GM12878 (cell line): ENCODE measurements around the gene TMEM94. TPM values are rescaled to one million over a fixed set of nuclear protein-coding genes. Genes with fewer than 3 reads are reported as not detected.

ENCODE experiments used
- ATAC-seq: fragments of 200-7000 bp; cut with Tn5 transposase; 3 replicates; pipeline ENCODE4 v1.9.1; 2020; ENCODE audit warnings: mild to moderate bottlenecking, moderate library complexity
- BruUV-seq: library from RNA; stranded (reverse); fragments of 400-500 nt; replicated peaks from 2 replicates; lab custom pipeline; 2021; lab: Mats Ljungman, UMichigan
- CTCF ChIA-PET: fragments of 300-600 bp; sonication (Branson Sonifier 250); formaldehyde crosslinking; extraction: SDS; loops from one replicate; lab custom pipeline; 2021; ENCODE audit warnings: inconsistent platforms; lab: Yijun Ruan, JAX
- POLR2A ChIA-PET: fragments of 350-600 bp; formaldehyde crosslinking; extraction: SDS; loops from one replicate; lab custom pipeline; 2021; ENCODE audit warnings: inconsistent platforms; lab: Charles Lee
- RAD21 ChIA-PET: fragments of 300-600 bp; sonication (Branson Sonifier 250); formaldehyde crosslinking; loops from one replicate; lab custom pipeline; 2023; ENCODE audit warnings: antibody characterized with exemption; ENCODE audit not compliant: unreplicated experiment; lab: Charles Lee
- SMC1A ChIA-PET: fragments of 300-600 bp; sonication (Branson Sonifier 250); formaldehyde crosslinking; loops from one replicate; lab custom pipeline; 2023; ENCODE audit not compliant: unreplicated experiment, uncharacterized antibody; lab: Charles Lee
- DNase-seq: peaks from one replicate; pipeline ENCODE4 v3.0.0-alpha.2; 2011; ENCODE audit warnings: low read depth, low spot score
- FAIRE-seq: peaks from 3 replicates; lab custom pipeline; 2011; peaks lifted over from hg19 to GRCh38; lab: Jason Lieb, UNC
- H2AFZ ChIP-seq: 2 replicates; pipeline ENCODE4 v1.6.0; 2011; ENCODE audit warnings: low read depth, low read length, control low read depth; ENCODE audit not compliant: control insufficient read depth
- H3K27ac ChIP-seq: 2 replicates; pipeline ENCODE4 v1.5.1; 2011; ENCODE audit warnings: control low read depth; ENCODE audit not compliant: control insufficient read depth, insufficient read depth
- H3K27me3 ChIP-seq, 2 experiments: replicated peaks in 1 of 2; 2 replicates each; pipeline versions ENCODE4 v1.6.0 to v1.6.1; 2011; ENCODE audit warnings: low read length in 1 of 2; ENCODE audit not compliant: control insufficient read depth in 2 of 2, insufficient read depth in 2 of 2
- H3K36me3 ChIP-seq, 2 experiments: 2 replicates each; pipeline ENCODE4 v1.5.1; 2011; ENCODE audit warnings: low read length in 1 of 2; ENCODE audit not compliant: control insufficient read depth in 2 of 2, insufficient read depth in 2 of 2
- H3K4me1 ChIP-seq: 2 replicates; pipeline ENCODE4 v1.6.1; 2011; ENCODE audit warnings: mild to moderate bottlenecking, low read length, moderate library complexity, mixed read lengths; ENCODE audit not compliant: control insufficient read depth, insufficient read depth
- H3K4me2 ChIP-seq: 2 replicates; pipeline ENCODE4 v1.6.0; 2011; ENCODE audit warnings: control low read depth; ENCODE audit not compliant: control insufficient read depth, insufficient read depth
- H3K4me3 ChIP-seq: fragments of 200-600 bp; sonication (generic); 2 replicates; pipeline ENCODE4 v1.5.1; 2016
- H3K79me2 ChIP-seq: 2 replicates; pipeline ENCODE4 v1.6.0; 2011; ENCODE audit warnings: low read length; ENCODE audit not compliant: control insufficient read depth, insufficient read depth
- H3K9ac ChIP-seq: 2 replicates; pipeline ENCODE4 v1.8.0; 2011; ENCODE audit warnings: low read length, control low read depth, mixed read lengths; ENCODE audit not compliant: control insufficient read depth, insufficient read depth
- H3K9me3 ChIP-seq: replicated peaks from 3 replicates; pipeline ENCODE4 v1.5.1; 2011; ENCODE audit warnings: mild to moderate bottlenecking, low read length; ENCODE audit not compliant: control insufficient read depth, insufficient read depth
- H4K20me1 ChIP-seq: 2 replicates; pipeline ENCODE4 v1.6.0; 2011; ENCODE audit not compliant: control insufficient read depth, insufficient read depth
- SRF ChIP-seq, 2 experiments: IDR thresholded peaks; 2 replicates each; pipeline ENCODE4 v1.6.1; 2011; ENCODE audit warnings: low read depth in 2 of 2, low read length in 2 of 2, mild to moderate bottlenecking in 1 of 2, moderate library complexity in 1 of 2
- WGBS: methylation state at CpG from one replicate; pipeline ENCODE4 v1.1.6; 2016; ENCODE audit warnings: low lambda C conversion rate; ENCODE audit not compliant: insufficient replicate concordance, insufficient coverage; ENCODE audit errors: missing lambda C conversion rate; 5-methylcytosine and 5-hydroxymethylcytosine counted together
- in situ Hi-C: fragments of 300-500 bp; cut with MboI; formaldehyde crosslinking; loops from 9 replicates; pipeline ENCODE4 v1.14.3; 2018; ENCODE audit warnings: mixed read lengths
- intact Hi-C: fragments of 100-400 bp; cut with micrococcal nuclease; formaldehyde crosslinking; loops from one replicate; pipeline ENCODE4 v1.14.2; 2022; ENCODE audit not compliant: unreplicated experiment
- polyA plus RNA-seq, 11 experiments: library from polyadenylated mRNA; depleted of rRNA in 4 of 11; unstranded in 6 of 11; stranded (reverse) in 5 of 11; fragments of >200 nt; fragmentation: Nextera tagmentation in 4 of 11; fragmentation: Illumina TruSeq in 1 of 11; extraction: Ambion mirVana in 4 of 11; extraction: Trizol in 1 of 11; gene quantifications; 1 replicate in 1 of 11; 2 replicates in 10 of 11; pipeline versions ENCODE4 v1.2.1 to v1.2.3, GENCODE V29; 2011 to 2016; ENCODE audit warnings: inconsistent platforms in 2 of 11, missing spikeins in 2 of 11, low read depth in 1 of 11
- total RNA-seq, 4 experiments: library from RNA; depleted of rRNA in 3 of 4; stranded (reverse); fragments of >200 nt in 3 of 4; fragmentation: Illumina TruSeq in 1 of 4; extraction: Trizol in 1 of 4; gene quantifications; 2 replicates each; pipeline versions ENCODE4 v1.2.1 to v1.2.3, GENCODE V29; 2013 to 2021
- TF ChIP-seq, protein P1 (sequence below): fragments of 450-650 bp; IDR thresholded peaks from 2 replicates; pipeline ENCODE4 v1.6.1; 2017; ENCODE audit warnings: mild to moderate bottlenecking, moderate library complexity

The TMEM94 gene
- total and polyA plus RNA-seq, 10 of the 15 experiments (the other 5 are each of a cell fraction or from before 2014, with no cell fraction given), result 0.31 to 70.7 (median 24.4) TPM

DNA sequence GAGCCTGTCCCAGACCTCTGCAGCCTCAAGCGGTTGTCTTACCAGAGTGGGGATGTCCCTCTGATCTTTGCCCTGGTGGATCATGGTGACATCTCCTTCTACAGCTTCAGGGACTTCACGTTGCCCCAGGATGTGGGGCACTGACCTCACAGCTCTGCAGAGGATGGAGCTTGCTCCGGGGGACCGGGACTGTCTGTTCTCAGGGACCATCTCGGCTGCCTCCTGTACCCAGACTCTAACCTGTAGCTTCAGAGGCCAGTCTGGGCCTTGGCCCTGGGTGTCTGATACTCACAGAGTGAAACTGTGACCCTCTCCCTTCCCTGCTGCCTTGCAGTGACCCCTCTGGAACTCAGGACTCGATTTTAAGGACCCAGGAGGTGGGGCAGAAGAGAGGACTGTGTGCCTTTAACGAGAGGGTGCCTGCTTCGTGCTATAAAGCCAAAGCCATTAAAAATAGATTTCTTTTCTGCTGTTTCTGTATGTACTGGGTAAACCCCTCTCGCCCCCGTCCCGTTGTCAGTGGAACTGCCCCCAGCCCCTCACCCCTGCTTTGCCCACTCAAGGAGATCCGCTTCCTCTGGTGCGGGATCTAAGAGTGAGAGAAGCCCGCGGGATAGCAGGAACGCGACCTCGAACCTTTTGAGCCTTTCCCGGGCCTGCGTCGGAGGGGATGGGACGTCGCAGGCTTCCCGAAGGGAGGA, 68.0 kb downstream of the TMEM94 start:
- H3K4me1 ChIP-seq, result 0 out of 2 replicates have a peak, but pooled peaks cover 7% of the 10 kb centered on the region
- in situ Hi-C loops, result no loop called here
- POLR2A ChIA-PET, result interaction anchor here (0.6 kb wide), 1 partner anchor 229 kb away, joined by 3 read pairs; no protein-coding TSS in a partner anchor
- H3K4me3 ChIP-seq, result no peak overlapping the region
- intact Hi-C loops, result no loop called here
- H3K27ac ChIP-seq, result no peak overlapping the region
- peak overlapping the region; percentile 91; the same call in 1 of the 2 replicates for H3K4me2 ChIP-seq
- H2AFZ ChIP-seq, result peak overlapping the region; percentile 29
- H3K9me3 ChIP-seq, result no peaks in the 10 kb centered on the region
- H3K9ac ChIP-seq, result no peak overlapping the region
- ATAC-seq, result no peak; the same call in 2 of the 3 replicates
- no peak for DNase-seq
- SMC1A ChIA-PET, result interaction anchor here (1.2 to 1.4 kb wide), 2 partner anchors 8 to 97 kb away, joined by 3 to 8 read pairs; partner anchors contain the start of gene TSEN54
- no peak for FAIRE-seq
- H3K36me3 ChIP-seq, result peaks cover 0 to 2% of the 10 kb centered on the region in 2 experiments; a peak in 3 of 4 replicates
- BruUV-seq, result no TSS peak
- H3K27me3 ChIP-seq, result peaks cover 0 to 6% of the 10 kb centered on the region in 2 experiments; a peak in 2 of 4 replicates
- no peaks in the 10 kb centered on the region for H4K20me1 ChIP-seq
- TF ChIP-seq SRF (IDR thresholded peaks at IDR 0.05; ENCODE audit: low read depth in 2 of 2, low read length in 2 of 2), result 0 out of 4 replicates have a peak, but pooled peaks have one; percentile 26 to 70
- TF ChIP-seq, protein P1, sequence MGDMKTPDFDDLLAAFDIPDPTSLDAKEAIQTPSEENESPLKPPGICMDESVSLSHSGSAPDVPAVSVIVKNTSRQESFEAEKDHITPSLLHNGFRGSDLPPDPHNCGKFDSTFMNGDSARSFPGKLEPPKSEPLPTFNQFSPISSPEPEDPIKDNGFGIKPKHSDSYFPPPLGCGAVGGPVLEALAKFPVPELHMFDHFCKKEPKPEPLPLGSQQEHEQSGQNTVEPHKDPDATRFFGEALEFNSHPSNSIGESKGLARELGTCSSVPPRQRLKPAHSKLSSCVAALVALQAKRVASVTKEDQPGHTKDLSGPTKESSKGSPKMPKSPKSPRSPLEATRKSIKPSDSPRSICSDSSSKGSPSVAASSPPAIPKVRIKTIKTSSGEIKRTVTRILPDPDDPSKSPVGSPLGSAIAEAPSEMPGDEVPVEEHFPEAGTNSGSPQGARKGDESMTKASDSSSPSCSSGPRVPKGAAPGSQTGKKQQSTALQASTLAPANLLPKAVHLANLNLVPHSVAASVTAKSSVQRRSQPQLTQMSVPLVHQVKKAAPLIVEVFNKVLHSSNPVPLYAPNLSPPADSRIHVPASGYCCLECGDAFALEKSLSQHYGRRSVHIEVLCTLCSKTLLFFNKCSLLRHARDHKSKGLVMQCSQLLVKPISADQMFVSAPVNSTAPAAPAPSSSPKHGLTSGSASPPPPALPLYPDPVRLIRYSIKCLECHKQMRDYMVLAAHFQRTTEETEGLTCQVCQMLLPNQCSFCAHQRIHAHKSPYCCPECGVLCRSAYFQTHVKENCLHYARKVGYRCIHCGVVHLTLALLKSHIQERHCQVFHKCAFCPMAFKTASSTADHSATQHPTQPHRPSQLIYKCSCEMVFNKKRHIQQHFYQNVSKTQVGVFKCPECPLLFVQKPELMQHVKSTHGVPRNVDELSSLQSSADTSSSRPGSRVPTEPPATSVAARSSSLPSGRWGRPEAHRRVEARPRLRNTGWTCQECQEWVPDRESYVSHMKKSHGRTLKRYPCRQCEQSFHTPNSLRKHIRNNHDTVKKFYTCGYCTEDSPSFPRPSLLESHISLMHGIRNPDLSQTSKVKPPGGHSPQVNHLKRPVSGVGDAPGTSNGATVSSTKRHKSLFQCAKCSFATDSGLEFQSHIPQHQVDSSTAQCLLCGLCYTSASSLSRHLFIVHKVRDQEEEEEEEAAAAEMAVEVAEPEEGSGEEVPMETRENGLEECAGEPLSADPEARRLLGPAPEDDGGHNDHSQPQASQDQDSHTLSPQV, result no peak
- RAD21 ChIA-PET, result interaction anchor here (1.2 kb wide), 2 partner anchors 8 to 235 kb away, joined by 5 to 14 read pairs; partner anchors contain the start of genes SLC25A19 and TSEN54
- H3K79me2 ChIP-seq, result no peaks in the 10 kb centered on the region
- 45% methylated on average over 21 of the region's 24 CpGs for WGBS
- CTCF ChIA-PET, result interaction anchor here (0.7 to 1.3 kb wide), 10 partner anchors 8 to 235 kb away, joined by 3 to 11 read pairs (median 4); partner anchors contain the start of genes SLC25A19 and TSEN54
